H9 (cell line): Measurements from ENCODE around the gene ZNF232. TPM values are rescaled to one million over a fixed set of nuclear protein-coding genes. Genes with fewer than 3 reads are reported as not detected.
"Not testable (repeated sequence)": the region's sequence is repeated elsewhere in the genome, so short reads cannot be mapped to it uniquely, and the experiment has no call there.

Source experiments
- DNase-seq: peaks from one replicate; pipeline ENCODE4 v3.0.0-alpha.2; 2017
- H2AFZ ChIP-seq: one replicate; pipeline ENCODE4 v1.6.1; 2013; ENCODE audit warnings: mild to moderate bottlenecking, low read length, control low read depth, moderate library complexity
- H2AK5ac ChIP-seq: 2 replicates; pipeline ENCODE4 v1.6.1; 2013; ENCODE audit warnings: low read length, control low read depth, mixed read lengths; ENCODE audit not compliant: insufficient read length
- H2BK120ac ChIP-seq: one replicate; pipeline ENCODE4 v1.6.1; 2013; ENCODE audit warnings: low read depth, mild to moderate bottlenecking, low read length, control low read depth, inconsistent platforms; ENCODE audit not compliant: poor library complexity, severe bottlenecking
- H2BK12ac ChIP-seq: 2 replicates; pipeline ENCODE4 v1.6.1; 2013; ENCODE audit warnings: low read length, control low read depth, mixed read lengths, low read depth; ENCODE audit not compliant: insufficient read length
- H2BK15ac ChIP-seq: 2 replicates; pipeline ENCODE4 v1.6.1; 2013; ENCODE audit warnings: low read depth, low read length, control low read depth
- H2BK20ac ChIP-seq: one replicate; pipeline ENCODE4 v1.6.1; 2013; ENCODE audit warnings: low read depth, mild to moderate bottlenecking, low read length, control low read depth, inconsistent platforms; ENCODE audit not compliant: poor library complexity, severe bottlenecking
- H2BK5ac ChIP-seq: 2 replicates; pipeline ENCODE4 v1.6.1; 2013; ENCODE audit warnings: low read length, control low read depth, mixed read lengths; ENCODE audit not compliant: insufficient read length
- H3K14ac ChIP-seq: 2 replicates; pipeline ENCODE4 v1.6.1; 2013; ENCODE audit warnings: low read length, control low read depth; ENCODE audit not compliant: insufficient read depth
- H3K18ac ChIP-seq: 2 replicates; pipeline ENCODE4 v1.6.1; 2013; ENCODE audit warnings: low read depth, mild to moderate bottlenecking, mixed read lengths, low read length, control low read depth; ENCODE audit not compliant: insufficient read length
- H3K23ac ChIP-seq: 2 replicates; pipeline ENCODE4 v1.6.1; 2013; ENCODE audit warnings: low read length, control low read depth, mixed read lengths, low read depth; ENCODE audit not compliant: insufficient read length
- H3K23me2 ChIP-seq: 2 replicates; pipeline ENCODE4 v1.6.1; 2013; ENCODE audit warnings: low read depth, mild to moderate bottlenecking, mixed read lengths, low read length, control low read depth; ENCODE audit not compliant: insufficient read length, poor library complexity, severe bottlenecking
- H3K27ac ChIP-seq: 2 replicates; pipeline ENCODE4 v1.5.1; 2013; ENCODE audit warnings: low read length, control low read depth, mixed read lengths, low read depth; ENCODE audit not compliant: insufficient read length
- H3K27me3 ChIP-seq: 2 replicates; pipeline ENCODE4 v1.6.1; 2013; ENCODE audit warnings: low read length, control low read depth, inconsistent platforms; ENCODE audit not compliant: insufficient read depth
- H3K4ac ChIP-seq: 2 replicates; pipeline ENCODE4 v1.6.1; 2013; ENCODE audit warnings: low read depth, mild to moderate bottlenecking, control low read depth, inconsistent platforms, low read length, moderate library complexity
- H3K4me1 ChIP-seq: 2 replicates; pipeline ENCODE4 v1.6.1; 2013; ENCODE audit warnings: low read length, control low read depth, inconsistent platforms; ENCODE audit not compliant: insufficient read depth
- H3K4me2 ChIP-seq: 2 replicates; pipeline ENCODE4 v1.6.1; 2013; ENCODE audit warnings: low read length, control low read depth, mixed read lengths; ENCODE audit not compliant: insufficient read length, insufficient read depth
- H3K56ac ChIP-seq: 2 replicates; pipeline ENCODE4 v1.6.1; 2013; ENCODE audit warnings: low read depth, mild to moderate bottlenecking, mixed read lengths, low read length, control low read depth; ENCODE audit not compliant: insufficient read length
- H3K79me1 ChIP-seq: 2 replicates; pipeline ENCODE4 v1.6.1; 2013; ENCODE audit warnings: low read depth, mild to moderate bottlenecking, moderate library complexity, low read length, control low read depth, inconsistent platforms; ENCODE audit not compliant: insufficient read depth, poor library complexity, severe bottlenecking
- H3K79me2 ChIP-seq: 2 replicates; pipeline ENCODE4 v1.6.1; 2013; ENCODE audit warnings: low read length, control low read depth, inconsistent platforms; ENCODE audit not compliant: insufficient read depth
- H3K9ac ChIP-seq: 2 replicates; pipeline ENCODE4 v1.6.1; 2013; ENCODE audit warnings: low read length, control low read depth, mixed read lengths; ENCODE audit not compliant: insufficient read length; ENCODE audit errors: extremely low read depth
- H3K9me3 ChIP-seq: one replicate; pipeline ENCODE4 v1.6.1; 2013; ENCODE audit warnings: low read depth, low read length, inconsistent platforms; ENCODE audit not compliant: control insufficient read depth
- H3T11ph ChIP-seq: one replicate; pipeline ENCODE4 v1.6.1; 2013; ENCODE audit warnings: mild to moderate bottlenecking, low read length, control low read depth, inconsistent platforms
- H4K20me1 ChIP-seq: one replicate; pipeline ENCODE4 v1.6.1; 2013; ENCODE audit not compliant: control insufficient read depth, insufficient read length, insufficient read depth
- H4K5ac ChIP-seq: 2 replicates; pipeline ENCODE4 v1.6.1; 2013; ENCODE audit warnings: low read depth, mild to moderate bottlenecking, mixed read lengths, low read length, control low read depth; ENCODE audit not compliant: insufficient read length
- H4K8ac ChIP-seq: replicated peaks from 2 replicates; pipeline ENCODE4 v1.6.1; 2013; ENCODE audit warnings: low read length, control low read depth, mixed read lengths, low read depth; ENCODE audit not compliant: insufficient read length
- H4K91ac ChIP-seq: 2 replicates; pipeline ENCODE4 v1.6.1; 2013; ENCODE audit warnings: low read depth, mild to moderate bottlenecking, moderate library complexity, mixed read lengths, low read length, control low read depth; ENCODE audit not compliant: insufficient read length
- H3K27ac Mint-ChIP-seq, 3 experiments: 2 replicates in 2 of 3; 3 replicates in 1 of 3; pipeline ENCODE4 v1.8.0; 2020 to 2021; ENCODE audit warnings: mixed read lengths in 3 of 3, mild to moderate bottlenecking in 1 of 3, moderate library complexity in 1 of 3
- H3K27me3 Mint-ChIP-seq: 2 replicates; pipeline ENCODE4 v1.8.0; 2021; ENCODE audit warnings: low read depth, mild to moderate bottlenecking, moderate library complexity, mixed read lengths
- H3K36me3 Mint-ChIP-seq, 3 experiments: 2 replicates in 2 of 3; 3 replicates in 1 of 3; pipeline ENCODE4 v1.8.0; 2020 to 2021; ENCODE audit warnings: low read depth in 3 of 3, mixed read lengths in 3 of 3; ENCODE audit not compliant: insufficient read depth in 1 of 3
- H3K4me1 Mint-ChIP-seq, 2 experiments: 2 replicates each; pipeline ENCODE4 v1.8.0; 2020; ENCODE audit warnings: mixed read lengths in 2 of 2
- H3K4me3 Mint-ChIP-seq, 2 experiments: 2 replicates in 1 of 2; 3 replicates in 1 of 2; pipeline ENCODE4 v1.8.0; 2020 to 2021; ENCODE audit warnings: mild to moderate bottlenecking in 2 of 2, mixed read lengths in 2 of 2, moderate library complexity in 1 of 2
- H3K9me3 Mint-ChIP-seq, 2 experiments: 2 replicates in 1 of 2; 3 replicates in 1 of 2; pipeline ENCODE4 v1.8.0; 2020; ENCODE audit warnings: mild to moderate bottlenecking in 2 of 2, mixed read lengths in 2 of 2, moderate library complexity in 1 of 2
- CTCF ChIP-seq: fragments of 200-600 bp; sonication (generic); conservative IDR thresholded peaks from 3 replicates; pipeline ENCODE4 v1.8.0; 2021; ENCODE audit warnings: antibody characterized with exemption, mild to moderate bottlenecking
- whole genome bisulfite sequencing: extraction: QIAGEN DNeasy Blood & Tissue Kit; methylation state at CpG from one replicate; pipeline ENCODE4 v1.1.7; 2013; ENCODE audit warnings: missing lambda C conversion rate, low lambda C conversion rate, mixed read lengths; ENCODE audit not compliant: insufficient read length; ENCODE audit errors: extremely low coverage; 5-methylcytosine and 5-hydroxymethylcytosine counted together
- long read RNA-seq: library from polyadenylated mRNA; unstranded; transcript quantifications from one replicate; pipeline ENCODE4 v2.0.0, GENCODE V29; 2020
- total RNA-seq: library from RNA; stranded (reverse); gene quantifications from 2 replicates; pipeline ENCODE4 v1.2.1, GENCODE V29; 2021

ZNF232 gene
- total RNA-seq, result 44.7 and 46.4 TPM in 2 replicates
- long read RNA-seq, transcript ZNF232-205 (5 exons, 1,553 nt), result major isoform, 46 of 243 reads
- long read RNA-seq, transcript ZNF232-208 (4 exons, 1,610 nt), result minor isoform, 10 of 243 reads
- long read RNA-seq, partial matches to known transcripts, result 67 of 243 reads
- long read RNA-seq, other reads (novel, unspliced or antisense), result 111 of 243 reads

GRCh38 chr17:5111402-5112204 is at the start of gene ZNF232:
TSS of gene ZNF232 (minus strand) at chr17:5111878. CDS start at chr17:5111822, 56 bp downstream.
- Histone ChIP-seq H2BK15ac (no peak within 1 kb of the TSS), H3K4ac (no peak within 1 kb of the TSS; the same call in 1 of the 2 replicates), H3K18ac (peak within 1 kb of the TSS; percentile 92), H3K4me2 (peak within 1 kb of the TSS; percentile 89), H3K4me1 (no peaks in the 10 kb centered on the region), H4K5ac (no peak within 1 kb of the TSS), H2BK120ac (no peak within 1 kb of the TSS), H3K14ac (peak within 1 kb of the TSS; percentile 82), H4K91ac (no peak within 1 kb of the TSS), H4K8ac (no peak within 1 kb of the TSS), H3K23ac (no peak within 1 kb of the TSS), H3K9ac (peak within 1 kb of the TSS; percentile 87), H2AFZ (peak within 1 kb of the TSS; percentile 65), H2AK5ac (no peak within 1 kb of the TSS), H3K27ac (peak within 1 kb of the TSS; percentile 11), H4K20me1 (no peaks in the 10 kb centered on the region), H2BK12ac (peak within 1 kb of the TSS; percentile 10), H3T11ph (peak within 1 kb of the TSS; percentile 5), H3K23me2 (peaks cover 6% of the 10 kb centered on the region), H3K79me1 (peaks cover 5% of the 10 kb centered on the region), H2BK20ac (no peak within 1 kb of the TSS), H3K9me3 (no peaks in the 10 kb centered on the region), H3K56ac (no peak within 1 kb of the TSS), H2BK5ac (no peak within 1 kb of the TSS), H3K79me2 (peaks cover 4% of the 10 kb centered on the region; the same call in 1 of the 2 replicates), H3K27me3 (no peaks in the 10 kb centered on the region)
- no CpG with 5 or more reads among the region's 69 CpGs for WGBS
- Mint-ChIP-seq H3K4me1 (peaks cover 13 to 14% of the 10 kb centered on the region in 2 experiments), H3K4me3 (peak within 1 kb of the TSS; percentile 70 to 81), H3K27ac (peak within 1 kb of the TSS; percentile 82 to 96 (median 95)), H3K9me3 (peaks cover 4 to 8% of the 10 kb centered on the region in 2 experiments; a peak in 4 of 5 replicates), H3K27me3 (no peaks in the 10 kb centered on the region; the same call in 1 of the 2 replicates), H3K36me3 (peaks cover 49 to 53% (median 49%) of the 10 kb centered on the region in 3 experiments)
- DNase-seq, result peak; percentile 98
- no peak for TF ChIP-seq CTCF

- H3K36me3 Mint-ChIP-seq, H3K23ac ChIP-seq, H2BK20ac ChIP-seq, H3K27me3 ChIP-seq, H4K20me1 ChIP-seq, H2BK12ac ChIP-seq, H4K5ac ChIP-seq, H3T11ph ChIP-seq, H3K4me3 Mint-ChIP-seq, H2AK5ac ChIP-seq, H2BK120ac ChIP-seq, H3K14ac ChIP-seq, H3K27ac Mint-ChIP-seq, DNase-seq, H3K4ac ChIP-seq, H2BK5ac ChIP-seq, H3K56ac ChIP-seq, H2BK15ac ChIP-seq, H3K79me2 ChIP-seq, H3K9ac ChIP-seq, H3K9me3 Mint-ChIP-seq, H4K91ac ChIP-seq, H3K27ac ChIP-seq, H3K23me2 ChIP-seq, H3K4me1 Mint-ChIP-seq, H3K9me3 ChIP-seq, H2AFZ ChIP-seq, H4K8ac ChIP-seq, H3K4me1 ChIP-seq, H3K4me2 ChIP-seq, H3K18ac ChIP-seq, H3K79me1 ChIP-seq: not testable (repeated sequence)
- H3K27me3 Mint-ChIP-seq, result peaks cover 30% of the 10 kb centered on the region
- WGBS, result no CpG with 5 or more reads among the region's 1 CpG
Measured at GRCh38 chr17:5160702-5161101, 49.0 kb upstream of the ZNF232 start.
